GM12878 (cell line): ENCODE measurements around the gene SLC4A2. TPM values are rescaled to one million over a fixed set of nuclear protein-coding genes. Genes with fewer than 3 reads are reported as not detected.

Source experiments
- ATAC-seq: fragments of 200-7000 bp; cut with Tn5 transposase; 3 replicates; pipeline ENCODE4 v1.9.1; 2020; ENCODE audit warnings: mild to moderate bottlenecking, moderate library complexity
- BruUV-seq: library from RNA; stranded (reverse); fragments of 400-500 nt; replicated peaks from 2 replicates; lab custom pipeline; 2021; lab: Mats Ljungman, UMichigan
- CTCF ChIA-PET: fragments of 300-600 bp; sonication (Branson Sonifier 250); formaldehyde crosslinking; extraction: SDS; loops from one replicate; lab custom pipeline; 2021; ENCODE audit warnings: inconsistent platforms; lab: Yijun Ruan, JAX
- POLR2A ChIA-PET: fragments of 350-600 bp; formaldehyde crosslinking; extraction: SDS; loops from one replicate; lab custom pipeline; 2021; ENCODE audit warnings: inconsistent platforms; lab: Charles Lee
- RAD21 ChIA-PET: fragments of 300-600 bp; sonication (Branson Sonifier 250); formaldehyde crosslinking; loops from one replicate; lab custom pipeline; 2023; ENCODE audit warnings: antibody characterized with exemption; ENCODE audit not compliant: unreplicated experiment; lab: Charles Lee
- SMC1A ChIA-PET: fragments of 300-600 bp; sonication (Branson Sonifier 250); formaldehyde crosslinking; loops from one replicate; lab custom pipeline; 2023; ENCODE audit not compliant: unreplicated experiment, uncharacterized antibody; lab: Charles Lee
- DNase-seq: peaks from one replicate; pipeline ENCODE4 v3.0.0-alpha.2; 2011; ENCODE audit warnings: low read depth, low spot score
- FAIRE-seq: peaks from 3 replicates; lab custom pipeline; 2011; peaks lifted over from hg19 to GRCh38; lab: Jason Lieb, UNC
- H2AFZ ChIP-seq: 2 replicates; pipeline ENCODE4 v1.6.0; 2011; ENCODE audit warnings: low read depth, low read length, control low read depth; ENCODE audit not compliant: control insufficient read depth
- H3K27ac ChIP-seq: 2 replicates; pipeline ENCODE4 v1.5.1; 2011; ENCODE audit warnings: control low read depth; ENCODE audit not compliant: control insufficient read depth, insufficient read depth
- H3K27me3 ChIP-seq, 2 experiments: replicated peaks in 1 of 2; 2 replicates each; pipeline versions ENCODE4 v1.6.0 to v1.6.1; 2011; ENCODE audit warnings: low read length in 1 of 2; ENCODE audit not compliant: control insufficient read depth in 2 of 2, insufficient read depth in 2 of 2
- H3K36me3 ChIP-seq, 2 experiments: 2 replicates each; pipeline ENCODE4 v1.5.1; 2011; ENCODE audit warnings: low read length in 1 of 2; ENCODE audit not compliant: control insufficient read depth in 2 of 2, insufficient read depth in 2 of 2
- H3K4me1 ChIP-seq: 2 replicates; pipeline ENCODE4 v1.6.1; 2011; ENCODE audit warnings: mild to moderate bottlenecking, low read length, moderate library complexity, mixed read lengths; ENCODE audit not compliant: control insufficient read depth, insufficient read depth
- H3K4me2 ChIP-seq: 2 replicates; pipeline ENCODE4 v1.6.0; 2011; ENCODE audit warnings: control low read depth; ENCODE audit not compliant: control insufficient read depth, insufficient read depth
- H3K4me3 ChIP-seq: fragments of 200-600 bp; sonication (generic); 2 replicates; pipeline ENCODE4 v1.5.1; 2016
- H3K79me2 ChIP-seq: 2 replicates; pipeline ENCODE4 v1.6.0; 2011; ENCODE audit warnings: low read length; ENCODE audit not compliant: control insufficient read depth, insufficient read depth
- H3K9ac ChIP-seq: 2 replicates; pipeline ENCODE4 v1.8.0; 2011; ENCODE audit warnings: low read length, control low read depth, mixed read lengths; ENCODE audit not compliant: control insufficient read depth, insufficient read depth
- H3K9me3 ChIP-seq: replicated peaks from 3 replicates; pipeline ENCODE4 v1.5.1; 2011; ENCODE audit warnings: mild to moderate bottlenecking, low read length; ENCODE audit not compliant: control insufficient read depth, insufficient read depth
- H4K20me1 ChIP-seq: 2 replicates; pipeline ENCODE4 v1.6.0; 2011; ENCODE audit not compliant: control insufficient read depth, insufficient read depth
- CHD4 ChIP-seq: fragments of 200-600 bp; sonication (generic); IDR thresholded peaks from 2 replicates; pipeline ENCODE4 v1.6.1; 2016; ENCODE audit warnings: mild to moderate bottlenecking
- MEF2B ChIP-seq: fragments of 450-650 bp; IDR thresholded peaks from 2 replicates; pipeline ENCODE4 v1.6.1; 2018; ENCODE audit warnings: mild to moderate bottlenecking, moderate library complexity; ENCODE audit not compliant: partially characterized antibody, poor library complexity, severe bottlenecking
- MYC ChIP-seq: IDR thresholded peaks from 2 replicates; pipeline ENCODE4 v1.6.1; 2011; ENCODE audit warnings: mild to moderate bottlenecking, low read length, moderate library complexity, inconsistent platforms; ENCODE audit not compliant: insufficient read depth, insufficient replicate concordance, insufficient read length, severe bottlenecking
- PML ChIP-seq: IDR thresholded peaks from 2 replicates; pipeline ENCODE4 v1.6.1; 2012; ENCODE audit warnings: low read length, inconsistent platforms
- POLR2AphosphoS2 ChIP-seq: IDR thresholded peaks from 2 replicates; pipeline ENCODE4 v1.6.1; 2011; ENCODE audit warnings: low read depth, mild to moderate bottlenecking, low read length, improper control_type of control experiment, moderate library complexity
- SMC3 ChIP-seq: IDR thresholded peaks from 2 replicates; pipeline ENCODE4 v1.6.1; 2011; ENCODE audit warnings: low read length, improper control_type of control experiment, borderline replicate concordance
- ZSCAN29 ChIP-seq: fragments of 450-650 bp; IDR thresholded peaks from 2 replicates; pipeline ENCODE4 v1.6.1; 2017; ENCODE audit warnings: mild to moderate bottlenecking, moderate library complexity
- WGBS: methylation state at CpG from one replicate; pipeline ENCODE4 v1.1.6; 2016; ENCODE audit warnings: low lambda C conversion rate; ENCODE audit not compliant: insufficient replicate concordance, insufficient coverage; ENCODE audit errors: missing lambda C conversion rate; 5-methylcytosine and 5-hydroxymethylcytosine counted together
- in situ Hi-C: fragments of 300-500 bp; cut with MboI; formaldehyde crosslinking; loops from 9 replicates; pipeline ENCODE4 v1.14.3; 2018; ENCODE audit warnings: mixed read lengths
- intact Hi-C: fragments of 100-400 bp; cut with micrococcal nuclease; formaldehyde crosslinking; loops from one replicate; pipeline ENCODE4 v1.14.2; 2022; ENCODE audit not compliant: unreplicated experiment
- polyA plus RNA-seq, 11 experiments: library from polyadenylated mRNA; depleted of rRNA in 4 of 11; unstranded in 6 of 11; stranded (reverse) in 5 of 11; fragments of >200 nt; fragmentation: Nextera tagmentation in 4 of 11; fragmentation: Illumina TruSeq in 1 of 11; extraction: Ambion mirVana in 4 of 11; extraction: Trizol in 1 of 11; gene quantifications; 1 replicate in 1 of 11; 2 replicates in 10 of 11; pipeline versions ENCODE4 v1.2.1 to v1.2.3, GENCODE V29; 2011 to 2016; ENCODE audit warnings: inconsistent platforms in 2 of 11, missing spikeins in 2 of 11, low read depth in 1 of 11
- total RNA-seq, 4 experiments: library from RNA; depleted of rRNA in 3 of 4; stranded (reverse); fragments of >200 nt in 3 of 4; fragmentation: Illumina TruSeq in 1 of 4; extraction: Trizol in 1 of 4; gene quantifications; 2 replicates each; pipeline versions ENCODE4 v1.2.1 to v1.2.3, GENCODE V29; 2013 to 2021
- TF ChIP-seq, protein P1 (sequence below): fragments of 450-650 bp; IDR thresholded peaks from 2 replicates; pipeline ENCODE4 v1.6.1; 2014; ENCODE audit warnings: mild to moderate bottlenecking
- TF ChIP-seq, protein P2 (sequence below): fragments of 450-650 bp; IDR thresholded peaks from 2 replicates; pipeline ENCODE4 v1.6.1; 2017; ENCODE audit warnings: mild to moderate bottlenecking

The SLC4A2 gene
- total and polyA plus RNA-seq, 10 of the 15 experiments (the other 5 are each of a cell fraction or from before 2014, with no cell fraction given), result 2.7 to 78.6 (median 30.1) TPM

DNA sequence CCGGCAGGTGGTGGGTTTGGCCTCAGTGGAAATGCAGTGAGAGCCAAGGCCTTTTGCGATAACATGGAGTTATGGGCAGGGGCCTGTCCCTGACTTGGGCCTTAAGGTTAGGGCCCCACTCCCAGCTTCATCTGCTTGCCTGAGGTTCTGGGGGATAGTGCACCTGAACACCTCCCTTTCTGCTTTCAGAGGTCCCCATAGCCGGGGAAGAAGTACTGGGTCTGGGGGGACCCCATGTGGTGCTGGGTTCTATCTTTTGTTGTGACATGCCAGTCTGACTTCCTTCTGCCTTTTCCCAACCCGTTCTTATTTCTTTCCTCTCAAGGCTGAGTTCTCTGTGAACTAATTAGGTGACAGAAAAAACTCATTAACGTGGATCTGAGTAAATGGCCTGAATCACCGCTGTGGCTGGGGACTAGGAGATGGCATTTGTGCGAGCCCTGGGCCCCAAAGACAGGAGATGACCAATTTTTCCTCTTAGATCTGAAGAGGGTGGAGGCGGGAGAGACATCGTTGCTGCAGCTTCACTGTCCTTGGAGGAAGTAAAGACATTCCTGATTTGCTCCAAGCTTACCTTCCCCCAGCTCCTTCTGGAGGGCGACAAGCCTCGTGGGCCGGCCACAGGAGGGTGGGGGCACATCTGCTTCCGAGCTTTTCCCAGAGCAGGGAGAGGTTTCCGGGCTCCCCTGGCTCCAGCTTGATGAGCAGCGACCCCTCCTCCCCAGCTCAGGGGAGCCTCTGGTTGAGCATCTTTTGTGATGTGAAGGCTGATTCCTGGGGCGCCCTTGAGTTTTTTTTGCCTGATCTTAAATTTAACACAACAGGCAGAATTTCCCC lies 28.8 kb downstream of the SLC4A2 start:
- FAIRE-seq, result no peak
- ChIA-PET RAD21 (interaction anchor here (0.5 to 1.4 kb wide), 6 partner anchors 22 to 431 kb away, joined by 3 to 6 read pairs (median 4); partner anchors contain the start of genes ABCB8 and RHEB), POLR2A (interaction anchor here (1.3 kb wide), 2 partner anchors 30 to 60 kb away, joined by 3 to 4 read pairs; partner anchors contain the start of gene ABCB8), CTCF (interaction anchor here (0.7 to 2.5 kb wide), 10 partner anchors 15 to 156 kb away, joined by 3 to 17 read pairs (median 4); partner anchors contain the start of gene ABCB8), SMC1A (interaction anchor here (1.2 to 1.6 kb wide), 2 partner anchors 23 to 30 kb away, joined by 3 to 9 read pairs; no protein-coding TSS in a partner anchor)
- no peak for DNase-seq
- peaks cover 67% of the 10 kb centered on the region for H3K79me2 ChIP-seq
- peaks cover 0 to 2% of the 10 kb centered on the region in 2 experiments; a peak in 2 of 4 replicates for H3K36me3 ChIP-seq
- in situ Hi-C loops (no loop called here), intact Hi-C loops (loop anchor here (2.0 kb wide), 2 partner anchors 23 to 29 kb away; partner anchors contain the start of gene SLC4A2)
- H3K27me3 ChIP-seq, result no peaks in the 10 kb centered on the region
- H3K9ac ChIP-seq, result peak overlapping the region; percentile 57
- H3K9me3 ChIP-seq, result no peaks in the 10 kb centered on the region
- peak overlapping the region; percentile 56 for H2AFZ ChIP-seq
- peak overlapping the region; percentile 95 for H3K4me2 ChIP-seq
- TF ChIP-seq ZSCAN29 (no peak), PML (no peak), CHD4 (no peak), SMC3 (no peak), MEF2B (no peak), MYC (no peak), POLR2AphosphoS2 (no peak)
- TF ChIP-seq, protein P1, sequence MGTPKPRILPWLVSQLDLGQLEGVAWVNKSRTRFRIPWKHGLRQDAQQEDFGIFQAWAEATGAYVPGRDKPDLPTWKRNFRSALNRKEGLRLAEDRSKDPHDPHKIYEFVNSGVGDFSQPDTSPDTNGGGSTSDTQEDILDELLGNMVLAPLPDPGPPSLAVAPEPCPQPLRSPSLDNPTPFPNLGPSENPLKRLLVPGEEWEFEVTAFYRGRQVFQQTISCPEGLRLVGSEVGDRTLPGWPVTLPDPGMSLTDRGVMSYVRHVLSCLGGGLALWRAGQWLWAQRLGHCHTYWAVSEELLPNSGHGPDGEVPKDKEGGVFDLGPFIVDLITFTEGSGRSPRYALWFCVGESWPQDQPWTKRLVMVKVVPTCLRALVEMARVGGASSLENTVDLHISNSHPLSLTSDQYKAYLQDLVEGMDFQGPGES, result no peak
- TF ChIP-seq, protein P2, sequence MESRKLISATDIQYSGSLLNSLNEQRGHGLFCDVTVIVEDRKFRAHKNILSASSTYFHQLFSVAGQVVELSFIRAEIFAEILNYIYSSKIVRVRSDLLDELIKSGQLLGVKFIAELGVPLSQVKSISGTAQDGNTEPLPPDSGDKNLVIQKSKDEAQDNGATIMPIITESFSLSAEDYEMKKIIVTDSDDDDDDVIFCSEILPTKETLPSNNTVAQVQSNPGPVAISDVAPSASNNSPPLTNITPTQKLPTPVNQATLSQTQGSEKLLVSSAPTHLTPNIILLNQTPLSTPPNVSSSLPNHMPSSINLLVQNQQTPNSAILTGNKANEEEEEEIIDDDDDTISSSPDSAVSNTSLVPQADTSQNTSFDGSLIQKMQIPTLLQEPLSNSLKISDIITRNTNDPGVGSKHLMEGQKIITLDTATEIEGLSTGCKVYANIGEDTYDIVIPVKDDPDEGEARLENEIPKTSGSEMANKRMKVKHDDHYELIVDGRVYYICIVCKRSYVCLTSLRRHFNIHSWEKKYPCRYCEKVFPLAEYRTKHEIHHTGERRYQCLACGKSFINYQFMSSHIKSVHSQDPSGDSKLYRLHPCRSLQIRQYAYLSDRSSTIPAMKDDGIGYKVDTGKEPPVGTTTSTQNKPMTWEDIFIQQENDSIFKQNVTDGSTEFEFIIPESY, result no peak
- no peaks in the 10 kb centered on the region; the same call in 1 of the 2 replicates for H4K20me1 ChIP-seq
- H3K4me3 ChIP-seq, result peak overlapping the region; percentile 87
- H3K27ac ChIP-seq, result peak overlapping the region; percentile 80
- 56% methylated on average over 14 of the region's 16 CpGs for WGBS
- H3K4me1 ChIP-seq, result peaks cover 25% of the 10 kb centered on the region
- TSS peak; percentile 45 for BruUV-seq
- no peak for ATAC-seq
